ENCODE measurements around the gene GPR137C.

- TF ChIP-seq POLR2A (IDR thresholded peaks at IDR 0.05) (no peak), CTCF (IDR thresholded peaks at IDR 0.05) (no peak)
These were observed 6.9 kb upstream of the GPR137C start for GRCh38 chr14:52545584-52546317.

All from uterus (tissue), 2 donors.